ENCODE measurements around the gene PRR4. TPM values are rescaled to one million over a fixed set of nuclear protein-coding genes. Genes with fewer than 3 reads are reported as not detected.

The PRR4 gene
- total and polyA plus RNA-seq, 2 donors (not counting 3 experiments of a cell fraction or from before 2014, with no cell fraction given) = 2.4 to 2.8 TPM

GRCh38 chr12:10853776-10854175, 4.5 kb upstream of the PRR4 start:
- dilution Hi-C loops (cut with MboI; ENCODE audit: extremely low pct_ligation_motif_present, low sequenced_read_pairs) (no loop called here), intact Hi-C loops (cut with micrococcal nuclease) (no loop called here)
- no peak overlapping the region for H2AFZ ChIP-seq (ENCODE audit: low read depth, low read length)
- ChIA-PET CTCF (no interaction called here), POLR2A (no interaction called here)
- H3K36me3 ChIP-seq (ENCODE audit: control insufficient read depth in 2 of 2, extremely low read depth in 1 of 2, insufficient read depth in 2 of 2, low read length in 2 of 2) = no peaks in the 10 kb centered on the region
- H4K20me1 ChIP-seq (replicated peaks; ENCODE audit: control insufficient read depth, extremely low read depth, insufficient read depth, low read length) = no peaks in the 10 kb centered on the region
- FAIRE-seq = no peak
- no peak overlapping the region for H3K9ac ChIP-seq (replicated peaks; ENCODE audit: extremely low read depth, insufficient read depth, low read length)
- no peak for DNase-seq (ENCODE audit: low read depth, low spot score)
- no peaks in the 10 kb centered on the region for H3K27me3 ChIP-seq (ENCODE audit: control insufficient read depth in 2 of 2, insufficient read depth in 2 of 2, low read length in 2 of 2)
- H3K4me3 ChIP-seq (replicated peaks in 1 of 3; ENCODE audit: insufficient read depth in 1 of 3, low read depth in 1 of 3, low read length in 3 of 3) = no peak overlapping the region
- no peaks in the 10 kb centered on the region for H3K9me1 ChIP-seq (replicated peaks; ENCODE audit: control insufficient read depth, extremely low read depth, insufficient read depth, low read length)
- TF ChIP-seq GATA2 (IDR thresholded peaks at IDR 0.05; ENCODE audit: insufficient read depth, insufficient read length, low read depth, low read length) (no peak), MYC (IDR thresholded peaks at IDR 0.05; ENCODE audit: low read depth, low read length) (no peak), FOS (IDR thresholded peaks at IDR 0.05; ENCODE audit: borderline replicate concordance, insufficient read depth, low read length) (no peak), CTCF (IDR thresholded peaks at IDR 0.05; ENCODE audit: extremely low read depth in 1 of 2, insufficient read depth in 1 of 2, low read depth in 1 of 2, low read length in 2 of 2) (no peak), POLR2A (IDR thresholded peaks at IDR 0.05; ENCODE audit: low read depth, low read length) (no peak), POLR2AphosphoS5 (IDR thresholded peaks at IDR 0.05; ENCODE audit: insufficient read depth, low read depth, low read length) (no peak), EZH2 (IDR thresholded peaks at IDR 0.05; ENCODE audit: borderline replicate concordance, low read depth, low read length, severe bottlenecking) (no peak), JUN (IDR thresholded peaks at IDR 0.05; ENCODE audit: borderline replicate concordance, insufficient read depth, insufficient read length, low read depth) (no peak)
- TF ChIP-seq, protein P1, sequence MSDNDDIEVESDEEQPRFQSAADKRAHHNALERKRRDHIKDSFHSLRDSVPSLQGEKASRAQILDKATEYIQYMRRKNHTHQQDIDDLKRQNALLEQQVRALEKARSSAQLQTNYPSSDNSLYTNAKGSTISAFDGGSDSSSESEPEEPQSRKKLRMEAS (IDR thresholded peaks at IDR 0.05; ENCODE audit: insufficient read depth, insufficient read length) = no peak
- no peaks in the 10 kb centered on the region for H3K79me2 ChIP-seq (ENCODE audit: control insufficient read depth, insufficient read depth, low read length)
- H3K9me3 ChIP-seq (replicated peaks; ENCODE audit: control insufficient read depth, insufficient read depth, low read length) = peaks cover 2% of the 10 kb centered on the region
- no peak overlapping the region for H3K27ac ChIP-seq (ENCODE audit: insufficient read depth, low read depth, low read length)
- H3K4me2 ChIP-seq (ENCODE audit: insufficient read depth, low read length) = no peak overlapping the region
- H3K4me1 ChIP-seq (ENCODE audit: control insufficient read depth, extremely low read depth, insufficient read depth, low read length) = no peaks in the 10 kb centered on the region
- BruUV-seq (replicated peaks) = no TSS peak

All from endothelial cell of umbilical vein (primary cell).